Effector memory CD8-positive, alpha-beta T cell (primary cell): ENCODE data around the gene TAGLN.

Experiments
- ATAC-seq: fragments of 150-1000 bp; cut with Tn5 transposase; replicated peaks from 2 replicates; pipeline ENCODE4 v1.10.0; 2021; ENCODE audit warnings: mild to moderate bottlenecking, moderate library complexity
- DNase-seq, 3 experiments: peaks; one replicate each; pipeline ENCODE4 v3.0.0; 2021
- H3K27ac Mint-ChIP-seq, 2 donors: one replicate each; pipeline ENCODE4 v1.8.0; 2022; ENCODE audit warnings: mild to moderate bottlenecking in 2 of 2, mixed read lengths in 2 of 2, moderate library complexity in 2 of 2
- H3K27me3 Mint-ChIP-seq, 2 donors: one replicate each; pipeline ENCODE4 v1.8.0; 2022; ENCODE audit warnings: mixed read lengths in 2 of 2
- H3K36me3 Mint-ChIP-seq: one replicate; pipeline ENCODE4 v1.8.0; 2022; ENCODE audit warnings: mild to moderate bottlenecking, moderate library complexity, mixed read lengths; ENCODE audit not compliant: insufficient read depth
- H3K4me1 Mint-ChIP-seq, 2 donors: one replicate each; pipeline ENCODE4 v1.8.0; 2022; ENCODE audit warnings: low read depth in 2 of 2, mixed read lengths in 2 of 2
- H3K4me3 Mint-ChIP-seq, 2 donors: one replicate each; pipeline ENCODE4 v1.8.0; 2022; ENCODE audit warnings: mild to moderate bottlenecking in 2 of 2, mixed read lengths in 2 of 2, moderate library complexity in 2 of 2
- H3K9me3 Mint-ChIP-seq, 2 donors: one replicate each; pipeline ENCODE4 v1.8.0; 2022; ENCODE audit warnings: mixed read lengths in 2 of 2

The TAGLN gene

GRCh38 chr11:117195258-117195657 is 3.9 kb upstream of the TAGLN start:
- Mint-ChIP-seq H3K4me1 (peaks cover 4 to 7% of the 10 kb centered on the region in 2 donors), H3K36me3 (peaks cover 21% of the 10 kb centered on the region), H3K9me3 (no peaks in the 10 kb centered on the region), H3K27me3 (no peaks in the 10 kb centered on the region), H3K27ac (peak overlapping the region; percentile 6 to 30), H3K4me3 (no peak overlapping the region)
- ATAC-seq, result no peak
- DNase-seq, result no peak

DNA sequence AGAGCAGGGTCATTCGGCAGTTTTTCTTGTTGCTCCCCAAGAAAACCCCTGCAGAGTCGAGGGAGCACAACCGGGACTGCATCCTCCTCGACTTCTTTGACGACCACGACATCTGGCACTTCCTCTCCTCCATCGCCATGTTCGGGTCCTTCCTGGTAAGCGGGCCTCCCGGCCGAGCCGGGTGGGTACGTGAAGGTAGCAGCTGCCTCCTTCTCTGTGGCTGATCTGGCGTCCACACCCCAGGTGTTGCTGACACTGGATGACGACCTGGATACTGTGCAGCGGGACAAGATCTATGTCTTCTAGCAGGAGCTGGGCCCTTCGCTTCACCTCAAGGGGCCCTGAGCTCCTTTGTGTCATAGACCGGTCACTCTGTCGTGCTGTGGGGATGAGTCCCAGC is 3.4 kb upstream of the TAGLN start:
- H3K4me1 Mint-ChIP-seq, result peaks cover 4% of the 10 kb centered on the region in 2 donors
- peaks cover 21% of the 10 kb centered on the region for H3K36me3 Mint-ChIP-seq
- peak overlapping the region; percentile 6 to 30 for H3K27ac Mint-ChIP-seq
- no peak for ATAC-seq
- no peak for DNase-seq
- no peaks in the 10 kb centered on the region for H3K9me3 Mint-ChIP-seq
- H3K27me3 Mint-ChIP-seq, result no peaks in the 10 kb centered on the region
- no peak overlapping the region for H3K4me3 Mint-ChIP-seq

DNA sequence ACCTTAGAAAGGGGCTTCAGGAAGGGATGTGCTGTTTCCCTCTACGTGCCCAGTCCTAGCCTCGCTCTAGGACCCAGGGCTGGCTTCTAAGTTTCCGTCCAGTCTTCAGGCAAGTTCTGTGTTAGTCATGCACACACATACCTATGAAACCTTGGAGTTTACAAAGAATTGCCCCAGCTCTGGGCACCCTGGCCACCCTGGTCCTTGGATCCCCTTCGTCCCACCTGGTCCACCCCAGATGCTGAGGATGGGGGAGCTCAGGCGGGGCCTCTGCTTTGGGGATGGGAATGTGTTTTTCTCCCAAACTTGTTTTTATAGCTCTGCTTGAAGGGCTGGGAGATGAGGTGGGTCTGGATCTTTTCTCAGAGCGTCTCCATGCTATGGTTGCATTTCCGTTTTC is 2.2 kb upstream of the TAGLN start:
- DNase-seq, result no peak
- Mint-ChIP-seq H3K4me3 (no peak overlapping the region), H3K36me3 (peaks cover 23% of the 10 kb centered on the region), H3K4me1 (peaks cover 4% of the 10 kb centered on the region in 2 donors), H3K9me3 (no peaks in the 10 kb centered on the region), H3K27me3 (no peaks in the 10 kb centered on the region), H3K27ac (peak overlapping the region; percentile 44 to 51)
- ATAC-seq, result no peak

- ATAC-seq (no peak), DNase-seq (no peak)
- H3K36me3 Mint-ChIP-seq, result peaks cover 28% of the 10 kb centered on the region
- H3K27ac Mint-ChIP-seq, result peak overlapping the region; percentile 44 to 77
- H3K4me3 Mint-ChIP-seq, result no peak overlapping the region
- H3K4me1 Mint-ChIP-seq, result peaks cover 4% of the 10 kb centered on the region in 2 donors
- no peaks in the 10 kb centered on the region for H3K9me3 Mint-ChIP-seq
- no peaks in the 10 kb centered on the region for H3K27me3 Mint-ChIP-seq
These were observed 1.4 kb upstream of the TAGLN start for GRCh38 chr11:117197516-117198456.

DNA sequence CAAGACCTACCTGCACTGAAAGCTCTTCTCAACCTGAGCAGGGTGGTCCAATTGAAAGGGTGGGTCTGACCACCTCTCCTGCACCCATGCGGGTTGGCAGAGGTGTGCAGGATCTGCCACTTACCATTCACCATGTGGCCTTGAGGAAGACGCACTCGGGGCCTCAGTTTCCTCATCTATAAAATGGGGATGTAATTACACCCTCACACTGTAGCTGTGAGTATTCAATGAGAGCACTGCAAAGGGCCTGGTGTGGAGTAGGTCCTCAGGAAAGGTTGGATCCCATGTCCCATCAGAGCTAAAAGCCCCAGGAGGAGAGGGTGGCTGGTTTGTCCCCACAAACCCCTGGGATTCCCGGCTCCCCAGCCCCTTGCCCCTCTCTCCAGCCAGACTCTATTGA is 557 bp upstream of the TAGLN start:
- H3K4me1 Mint-ChIP-seq, result peaks cover 6 to 7% of the 10 kb centered on the region in 2 donors
- H3K36me3 Mint-ChIP-seq, result peaks cover 36% of the 10 kb centered on the region
- H3K9me3 Mint-ChIP-seq, result no peaks in the 10 kb centered on the region
- no peak for ATAC-seq
- peak overlapping the region in 1 of 2 donors; percentile 77 for H3K27ac Mint-ChIP-seq
- no peak for DNase-seq
- H3K27me3 Mint-ChIP-seq, result no peaks in the 10 kb centered on the region
- H3K4me3 Mint-ChIP-seq, result no peak overlapping the region

DNA sequence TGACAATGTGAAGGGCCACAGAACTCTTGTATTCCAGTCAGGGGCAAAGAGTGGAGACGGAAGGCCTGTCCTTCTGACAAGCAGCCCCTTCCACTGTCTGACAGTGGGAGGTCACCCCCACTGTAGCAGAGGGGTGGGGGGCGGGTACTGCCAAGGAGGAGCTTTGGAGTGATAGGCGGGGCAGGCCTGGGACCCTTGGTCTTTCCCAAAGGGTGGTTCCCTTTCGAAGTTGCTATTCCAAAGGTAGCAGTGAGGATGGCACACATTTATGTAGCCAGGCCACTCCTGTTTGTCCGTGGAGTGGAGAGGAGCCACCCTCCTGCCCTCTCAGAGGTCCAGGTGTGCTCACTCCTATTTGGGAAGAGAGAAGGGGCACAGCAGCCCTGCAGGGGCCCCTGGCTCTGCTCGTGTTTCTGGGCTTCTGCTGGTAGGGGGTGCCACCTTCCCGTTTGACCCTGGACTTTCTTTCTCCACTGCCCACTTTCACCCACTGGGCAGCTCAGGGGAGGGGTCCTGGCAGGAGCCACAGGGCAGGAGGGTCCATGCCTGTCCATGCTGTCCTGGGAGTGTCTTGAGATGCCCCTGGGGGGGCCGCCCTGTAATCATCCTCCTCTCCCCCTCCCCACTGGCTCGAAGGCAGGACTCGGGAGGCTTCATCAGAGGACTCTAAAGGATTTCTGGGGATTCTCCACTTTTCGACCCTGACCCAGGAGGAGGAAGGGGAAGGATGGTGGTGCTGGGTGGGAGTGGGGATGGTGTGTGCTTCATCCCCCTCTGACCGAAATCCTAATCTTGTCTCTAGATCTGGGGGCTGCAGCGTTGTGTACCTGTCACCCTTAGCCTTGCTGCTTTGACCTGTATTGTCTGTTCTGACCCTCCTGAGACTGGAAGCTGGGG is 994 bp downstream of the TAGLN start:
- Mint-ChIP-seq H3K27me3 (no peaks in the 10 kb centered on the region), H3K27ac (peak overlapping the region in 1 of 2 donors; percentile 77), H3K36me3 (peaks cover 48% of the 10 kb centered on the region), H3K4me1 (peaks cover 10 to 12% of the 10 kb centered on the region in 2 donors), H3K9me3 (no peaks in the 10 kb centered on the region), H3K4me3 (no peak overlapping the region)
- ATAC-seq (no peak), DNase-seq (no peak)

GRCh38 chr11:117200813-117201657 is 1.9 kb downstream of the TAGLN start:
- peak overlapping the region in 1 of 2 donors; percentile 84 for H3K27ac Mint-ChIP-seq

DNA sequence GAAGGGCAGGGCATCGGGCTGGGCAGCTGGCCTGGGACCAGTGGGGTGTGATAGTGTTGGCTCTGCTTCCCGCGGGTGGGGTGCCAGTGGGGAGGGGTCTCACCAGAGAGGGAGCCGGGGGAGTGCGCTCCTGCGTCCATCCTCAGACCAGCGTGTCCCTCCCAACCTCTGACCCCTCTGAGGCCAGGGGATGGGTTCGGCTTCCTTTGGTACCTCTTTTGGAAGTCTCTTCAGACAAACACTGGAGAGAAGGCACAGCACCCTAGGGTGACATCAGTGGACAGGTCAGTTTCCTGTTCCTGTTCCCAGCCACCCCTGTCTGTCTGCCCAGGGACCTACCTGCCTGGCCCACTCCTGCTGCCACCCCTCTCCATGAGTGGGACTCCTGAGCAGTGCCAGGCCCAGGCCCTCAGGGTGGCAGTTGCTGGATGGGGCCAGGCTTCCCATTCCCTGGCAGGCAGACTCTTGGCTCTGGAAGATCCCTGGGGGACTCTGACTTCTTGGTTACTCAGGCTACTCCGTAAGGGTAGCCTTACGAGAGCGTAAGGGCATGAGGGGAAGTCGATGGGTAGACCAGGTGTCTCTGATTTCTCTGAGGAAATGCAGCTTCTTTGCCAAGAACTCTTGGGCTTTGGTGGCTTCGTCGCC is 2.6 kb downstream of the TAGLN start:
- ATAC-seq (no peak), DNase-seq (no peak)
- Mint-ChIP-seq H3K36me3 (peaks cover 49% of the 10 kb centered on the region), H3K27me3 (no peaks in the 10 kb centered on the region), H3K9me3 (no peaks in the 10 kb centered on the region), H3K4me3 (no peak overlapping the region), H3K4me1 (peaks cover 10 to 17% of the 10 kb centered on the region in 2 donors), H3K27ac (peak overlapping the region in 1 of 2 donors; percentile 84)

More at GRCh38 chr11:117200813-117201657, 1.9 kb downstream of the TAGLN start:
- Mint-ChIP-seq H3K4me1 (peaks cover 10 to 17% of the 10 kb centered on the region in 2 donors), H3K4me3 (no peak overlapping the region), H3K36me3 (peaks cover 52% of the 10 kb centered on the region), H3K27me3 (no peaks in the 10 kb centered on the region), H3K9me3 (no peaks in the 10 kb centered on the region)
- no peak for ATAC-seq
- DNase-seq, result no peak

DNA sequence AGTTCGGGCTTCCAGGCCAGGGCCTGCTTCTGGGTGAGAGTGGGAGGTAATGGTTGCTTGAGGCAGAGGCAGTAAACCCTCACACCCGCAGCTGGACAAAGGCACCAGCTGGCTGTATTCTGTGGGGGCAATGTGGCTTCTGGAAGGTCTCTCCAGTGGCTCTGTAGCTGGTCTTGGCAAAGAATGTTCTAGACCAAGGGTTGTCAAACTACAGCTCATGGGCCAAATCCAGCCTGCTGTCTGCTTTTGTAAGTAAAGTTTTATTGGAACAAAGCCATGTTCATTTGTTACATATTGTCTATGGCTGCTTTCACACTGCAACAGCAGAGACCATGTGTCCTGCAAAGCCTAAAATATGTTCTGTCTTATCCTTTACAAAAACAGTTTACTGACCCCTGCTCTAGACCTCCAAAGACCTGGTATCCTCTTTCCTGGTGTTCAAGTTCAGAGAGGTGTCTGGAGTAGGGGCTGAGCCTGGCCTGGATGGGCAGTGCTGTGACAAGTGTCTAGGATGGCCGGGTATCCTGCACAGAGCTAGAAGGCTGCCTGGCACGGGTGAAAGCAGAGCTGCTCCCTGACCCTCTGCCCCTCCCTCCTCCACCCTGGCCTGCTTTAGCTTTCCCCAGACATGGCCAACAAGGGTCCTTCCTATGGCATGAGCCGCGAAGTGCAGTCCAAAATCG is 3.4 kb downstream of the TAGLN start:
- H3K27ac Mint-ChIP-seq, result peak overlapping the region in 1 of 2 donors; percentile 84
- H3K9me3 Mint-ChIP-seq, result no peaks in the 10 kb centered on the region
- ATAC-seq (no peak), DNase-seq (no peak)
- H3K36me3 Mint-ChIP-seq, result peaks cover 49% of the 10 kb centered on the region
- H3K4me3 Mint-ChIP-seq, result no peak overlapping the region
- peaks cover 8 to 17% of the 10 kb centered on the region in 2 donors for H3K4me1 Mint-ChIP-seq
- H3K27me3 Mint-ChIP-seq, result no peaks in the 10 kb centered on the region

- H3K9me3 Mint-ChIP-seq, result no peaks in the 10 kb centered on the region
- ATAC-seq, result no peak
- DNase-seq, result no peak
- H3K4me1 Mint-ChIP-seq, result peaks cover 6 to 17% of the 10 kb centered on the region in 2 donors
- no peak overlapping the region for H3K4me3 Mint-ChIP-seq
- H3K27ac Mint-ChIP-seq, result peak overlapping the region; percentile 79 to 84
- peaks cover 47% of the 10 kb centered on the region for H3K36me3 Mint-ChIP-seq
- H3K27me3 Mint-ChIP-seq, result no peaks in the 10 kb centered on the region
These were observed 3.9 kb downstream of the TAGLN start for GRCh38 chr11:117203069-117203407.

DNA sequence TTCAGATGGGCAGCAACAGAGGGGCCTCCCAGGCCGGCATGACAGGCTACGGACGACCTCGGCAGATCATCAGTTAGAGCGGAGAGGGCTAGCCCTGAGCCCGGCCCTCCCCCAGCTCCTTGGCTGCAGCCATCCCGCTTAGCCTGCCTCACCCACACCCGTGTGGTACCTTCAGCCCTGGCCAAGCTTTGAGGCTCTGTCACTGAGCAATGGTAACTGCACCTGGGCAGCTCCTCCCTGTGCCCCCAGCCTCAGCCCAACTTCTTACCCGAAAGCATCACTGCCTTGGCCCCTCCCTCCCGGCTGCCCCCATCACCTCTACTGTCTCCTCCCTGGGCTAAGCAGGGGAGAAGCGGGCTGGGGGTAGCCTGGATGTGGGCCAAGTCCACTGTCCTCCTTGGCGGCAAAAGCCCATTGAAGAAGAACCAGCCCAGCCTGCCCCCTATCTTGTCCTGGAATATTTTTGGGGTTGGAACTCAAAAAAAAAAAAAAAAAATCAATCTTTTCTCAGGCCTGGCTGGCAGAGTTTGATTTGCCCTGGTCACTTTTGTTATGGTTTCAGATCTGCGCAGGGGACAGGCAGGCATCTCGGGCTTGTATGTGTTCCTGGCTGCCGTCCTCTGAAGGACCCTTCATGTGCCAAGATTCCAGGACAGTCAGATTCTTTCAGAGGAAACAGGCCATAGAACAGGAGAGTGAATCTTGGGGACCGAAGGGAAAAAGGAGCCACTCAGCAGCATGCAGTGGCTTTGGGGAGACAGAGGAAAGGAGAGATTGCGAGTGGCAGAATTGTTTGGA is 5.3 kb downstream of the TAGLN start:
- peak overlapping the region; percentile 1 to 84 for H3K27ac Mint-ChIP-seq
- no peaks in the 10 kb centered on the region for H3K27me3 Mint-ChIP-seq
- H3K4me1 Mint-ChIP-seq, result peaks cover 6 to 17% of the 10 kb centered on the region in 2 donors
- H3K4me3 Mint-ChIP-seq, result no peak overlapping the region
- ATAC-seq, result no peak
- peaks cover 44% of the 10 kb centered on the region for H3K36me3 Mint-ChIP-seq
- DNase-seq, result no peak
- H3K9me3 Mint-ChIP-seq, result no peaks in the 10 kb centered on the region
